ENCODE measurements around the gene TMEM255A.

TMEM255A gene

DNA sequence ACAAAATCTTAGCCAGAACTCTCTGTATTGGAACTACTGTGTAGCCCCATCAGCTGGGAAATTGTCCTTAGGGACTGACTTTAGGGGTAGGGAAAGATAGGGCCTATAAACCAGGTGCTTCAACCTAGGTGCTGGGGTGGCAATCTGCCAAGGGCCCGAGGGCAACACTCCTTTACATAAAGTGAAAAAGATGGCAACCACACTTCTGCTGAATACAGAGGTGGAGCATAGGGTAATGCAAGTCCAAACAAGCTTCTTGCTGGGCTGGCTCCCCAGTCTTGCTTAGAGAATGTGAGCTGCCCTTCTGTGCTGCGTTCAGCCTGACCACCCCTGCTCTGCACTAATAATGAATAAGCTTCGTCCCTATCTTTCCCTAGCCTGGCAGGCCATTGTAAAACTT, 50.9 kb downstream of the TMEM255A start:
- Mint-ChIP-seq H3K27me3 (ENCODE audit: low read depth, poor library complexity) (no peaks in the 10 kb centered on the region), H3K27ac (no peak overlapping the region), H3K9me3 (peaks cover 25% of the 10 kb centered on the region), H3K4me1 (no peaks in the 10 kb centered on the region), H3K4me3 (no peak overlapping the region), H3K36me3 (ENCODE audit: low read depth) (peaks cover 8% of the 10 kb centered on the region)
- no peak for DNase-seq
- TF ChIP-seq, protein P1, sequence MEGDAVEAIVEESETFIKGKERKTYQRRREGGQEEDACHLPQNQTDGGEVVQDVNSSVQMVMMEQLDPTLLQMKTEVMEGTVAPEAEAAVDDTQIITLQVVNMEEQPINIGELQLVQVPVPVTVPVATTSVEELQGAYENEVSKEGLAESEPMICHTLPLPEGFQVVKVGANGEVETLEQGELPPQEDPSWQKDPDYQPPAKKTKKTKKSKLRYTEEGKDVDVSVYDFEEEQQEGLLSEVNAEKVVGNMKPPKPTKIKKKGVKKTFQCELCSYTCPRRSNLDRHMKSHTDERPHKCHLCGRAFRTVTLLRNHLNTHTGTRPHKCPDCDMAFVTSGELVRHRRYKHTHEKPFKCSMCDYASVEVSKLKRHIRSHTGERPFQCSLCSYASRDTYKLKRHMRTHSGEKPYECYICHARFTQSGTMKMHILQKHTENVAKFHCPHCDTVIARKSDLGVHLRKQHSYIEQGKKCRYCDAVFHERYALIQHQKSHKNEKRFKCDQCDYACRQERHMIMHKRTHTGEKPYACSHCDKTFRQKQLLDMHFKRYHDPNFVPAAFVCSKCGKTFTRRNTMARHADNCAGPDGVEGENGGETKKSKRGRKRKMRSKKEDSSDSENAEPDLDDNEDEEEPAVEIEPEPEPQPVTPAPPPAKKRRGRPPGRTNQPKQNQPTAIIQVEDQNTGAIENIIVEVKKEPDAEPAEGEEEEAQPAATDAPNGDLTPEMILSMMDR (IDR thresholded peaks at IDR 0.05): no peak

DNA sequence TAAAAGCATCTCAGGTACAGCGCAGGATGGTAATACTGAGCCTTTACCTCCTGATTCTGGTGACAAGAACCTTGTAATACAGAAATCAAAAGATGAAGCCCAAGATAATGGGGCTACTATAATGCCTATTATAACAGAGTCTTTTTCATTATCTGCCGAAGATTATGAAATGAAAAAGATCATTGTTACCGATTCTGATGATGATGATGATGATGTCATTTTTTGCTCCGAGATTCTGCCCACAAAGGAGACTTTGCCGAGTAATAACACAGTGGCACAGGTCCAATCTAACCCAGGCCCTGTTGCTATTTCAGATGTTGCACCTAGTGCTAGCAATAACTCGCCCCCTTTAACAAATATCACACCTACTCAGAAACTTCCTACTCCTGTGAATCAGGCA, 57.5 kb downstream of the TMEM255A start:
- H3K9me3 Mint-ChIP-seq: peaks cover 29% of the 10 kb centered on the region
- H3K4me1 Mint-ChIP-seq: peaks cover 12% of the 10 kb centered on the region
- H3K27me3 Mint-ChIP-seq (ENCODE audit: low read depth, poor library complexity): peaks cover 11% of the 10 kb centered on the region
- TF ChIP-seq, protein P1 (IDR thresholded peaks at IDR 0.05): no peak
- DNase-seq: no peak
- H3K27ac Mint-ChIP-seq: no peak overlapping the region
- peaks cover 30% of the 10 kb centered on the region for H3K36me3 Mint-ChIP-seq (ENCODE audit: low read depth)
- H3K4me3 Mint-ChIP-seq: peak overlapping the region; percentile 14

DNA sequence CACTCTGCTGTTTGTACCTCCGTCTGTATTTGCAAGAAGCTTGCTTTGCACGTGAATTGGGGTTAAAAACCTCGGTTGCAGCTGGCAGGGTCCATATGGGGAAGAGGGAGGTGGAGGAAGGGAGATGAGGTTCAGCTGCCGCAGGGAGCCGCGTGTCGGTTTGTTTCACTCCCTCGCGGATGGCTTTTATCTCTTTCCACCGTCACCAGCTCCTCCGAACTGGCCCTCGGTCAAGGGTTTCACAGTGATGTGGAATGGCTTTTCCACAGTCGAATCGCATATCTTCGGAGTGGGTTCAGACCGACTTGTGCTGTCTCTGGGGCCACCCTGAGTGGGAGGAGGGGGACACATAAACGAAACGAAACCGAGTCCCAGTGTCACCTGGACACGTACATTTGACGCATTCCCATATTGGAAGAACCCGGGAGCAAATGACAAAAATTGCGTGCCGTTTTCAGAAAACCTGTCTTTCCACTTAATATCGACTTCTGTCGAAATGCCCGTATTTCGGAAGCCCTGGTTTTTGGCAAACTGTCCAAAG, 59.7 kb downstream of the TMEM255A start:
- peak; percentile 19 for DNase-seq
- peaks cover 12% of the 10 kb centered on the region for H3K4me1 Mint-ChIP-seq
- peak overlapping the region; percentile 96 for H3K4me3 Mint-ChIP-seq
- TF ChIP-seq, protein P1 (IDR thresholded peaks at IDR 0.05): no peak
- peaks cover 32% of the 10 kb centered on the region for H3K9me3 Mint-ChIP-seq
- H3K27ac Mint-ChIP-seq: peak overlapping the region; percentile 96
- peaks cover 22% of the 10 kb centered on the region for H3K36me3 Mint-ChIP-seq (ENCODE audit: low read depth)
- H3K27me3 Mint-ChIP-seq (ENCODE audit: low read depth, poor library complexity): peaks cover 29% of the 10 kb centered on the region

DNA sequence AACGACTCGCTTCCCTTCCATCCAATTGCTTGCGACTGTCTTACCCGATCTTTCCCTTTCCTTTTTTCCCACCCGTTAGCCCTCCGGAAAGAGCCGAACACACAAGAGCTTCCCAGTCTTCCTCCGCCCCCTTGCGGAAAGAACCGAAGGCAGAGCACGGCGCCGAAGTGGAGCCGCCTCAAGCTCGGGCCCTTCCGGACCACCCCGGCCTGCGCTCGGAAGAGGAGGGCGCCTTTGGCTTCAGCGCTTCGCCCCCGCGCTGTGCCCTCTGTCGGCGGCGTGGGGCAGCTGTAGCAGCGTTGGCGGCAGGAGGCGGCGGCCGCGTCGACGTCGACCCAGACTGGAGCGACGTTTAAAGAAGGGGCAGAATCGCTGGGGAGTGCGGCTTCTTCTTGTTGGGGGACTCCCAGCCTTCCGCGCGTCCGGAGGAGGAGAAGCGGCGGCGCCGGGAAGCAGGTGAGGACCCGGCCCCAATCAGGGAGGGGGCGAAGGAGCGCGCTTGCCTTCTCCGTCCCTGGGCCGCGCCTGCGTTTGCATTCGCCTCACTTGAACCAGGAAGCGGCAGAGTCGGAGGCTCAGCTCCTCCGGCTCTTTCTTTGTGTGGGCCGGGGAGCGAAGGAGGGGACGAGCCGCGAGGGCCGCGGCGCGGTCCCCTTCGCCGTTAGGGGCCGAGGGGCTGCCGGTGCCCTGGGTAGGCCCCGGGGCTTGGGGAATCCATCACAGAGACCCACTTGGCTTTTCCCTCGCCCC, 60.6 kb downstream of the TMEM255A start, which contains the start of gene ZBTB33:
ZBTB33 (plus strand) TSS at position 291 of the 750 bp plus-strand sequence. CDS start 2,604 bp downstream, outside the sequence.
- TF ChIP-seq, protein P1 (IDR thresholded peaks at IDR 0.05): peak; percentile 54
- peaks cover 38% of the 10 kb centered on the region for H3K27me3 Mint-ChIP-seq (ENCODE audit: low read depth, poor library complexity)
- H3K4me3 Mint-ChIP-seq: peak within 1 kb of the TSS; percentile 96
- H3K9me3 Mint-ChIP-seq: peaks cover 36% of the 10 kb centered on the region
- peaks cover 12% of the 10 kb centered on the region for H3K4me1 Mint-ChIP-seq
- DNase-seq: peak; percentile 88
- H3K36me3 Mint-ChIP-seq (ENCODE audit: low read depth): peaks cover 22% of the 10 kb centered on the region
- peak within 1 kb of the TSS; percentile 99 for H3K27ac Mint-ChIP-seq

DNA sequence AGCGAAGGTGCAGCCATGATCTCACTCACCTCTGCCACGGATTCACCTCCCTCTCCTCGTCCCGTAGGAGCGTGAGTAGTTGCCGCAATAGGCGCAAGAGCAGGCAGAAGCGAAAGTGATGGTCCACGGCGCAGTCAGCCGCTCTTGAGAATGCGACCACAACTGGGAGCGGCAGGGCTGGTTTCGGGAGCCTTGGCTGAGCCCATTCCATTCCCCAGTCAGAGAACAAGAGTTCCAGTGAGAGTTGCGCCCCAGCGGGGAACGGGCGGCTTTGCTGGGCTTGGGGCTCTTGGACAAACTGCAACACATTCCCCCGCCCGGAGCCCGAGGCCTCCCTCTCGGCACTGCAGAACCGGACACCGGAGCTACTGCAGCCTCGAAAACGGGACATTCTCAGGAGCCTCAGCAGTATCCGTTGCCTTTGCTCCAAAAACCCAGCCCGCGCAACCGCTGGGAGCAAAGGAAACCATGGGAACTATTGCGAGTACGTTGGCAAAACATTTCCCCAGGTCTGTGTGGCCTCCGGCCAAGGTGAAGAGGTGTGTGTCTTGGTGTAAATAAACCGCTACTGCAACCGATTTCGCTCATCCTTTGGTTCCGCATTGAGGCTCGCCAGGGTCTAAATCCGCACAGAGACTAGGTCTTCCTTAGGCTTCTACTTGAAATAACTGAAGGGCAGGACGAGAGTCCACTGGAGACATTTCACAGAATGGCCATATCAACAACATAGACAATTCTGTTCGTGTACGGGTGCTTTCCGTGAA, 66.3 kb downstream of the TMEM255A start:
- TF ChIP-seq, protein P1 (IDR thresholded peaks at IDR 0.05): no peak
- peak; percentile 57 for DNase-seq
- Mint-ChIP-seq H3K36me3 (ENCODE audit: low read depth) (no peaks in the 10 kb centered on the region), H3K4me1 (peaks cover 12% of the 10 kb centered on the region), H3K9me3 (peaks cover 29% of the 10 kb centered on the region), H3K27me3 (ENCODE audit: low read depth, poor library complexity) (peaks cover 34% of the 10 kb centered on the region), H3K4me3 (peak overlapping the region; percentile 97), H3K27ac (peak overlapping the region; percentile 58)
